WTC11 (cell line): ENCODE data around the gene SLC6A5. TPM values are rescaled to one million over a fixed set of nuclear protein-coding genes. Genes with fewer than 3 reads are reported as not detected.
A peak's percentile ranks its signal among the peaks of the same experiment; 100 is the strongest.

Experiments used
- ATAC-seq: fragments of 200-7000 bp; cut with Tn5 transposase; 2 replicates; pipeline ENCODE4 v1.10.0; 2021; ENCODE audit warnings: mild to moderate bottlenecking, moderate library complexity
- CTCF ChIA-PET: fragments of 300-600 bp; sonication (Branson Sonifier 250); formaldehyde crosslinking; loops from one replicate; lab custom pipeline; 2021; ENCODE audit warnings: antibody characterized with exemption; lab: Charles Lee
- POLR2A ChIA-PET: fragments of 350-600 bp; sonication (Branson Sonifier 250); formaldehyde crosslinking; loops from one replicate; lab custom pipeline; 2021; ENCODE audit warnings: antibody characterized with exemption; lab: Charles Lee
- DNase-seq: peaks from one replicate; pipeline ENCODE4 v3.0.0; 2021; ENCODE audit warnings: low spot score
- H3K27ac Mint-ChIP-seq: 2 replicates; pipeline ENCODE4 v1.8.0; 2021; ENCODE audit warnings: mixed read lengths
- H3K27me3 Mint-ChIP-seq: 2 replicates; pipeline ENCODE4 v1.8.0; 2021; ENCODE audit warnings: low read depth, mild to moderate bottlenecking, moderate library complexity, mixed read lengths
- H3K36me3 Mint-ChIP-seq: 2 replicates; pipeline ENCODE4 v1.8.0; 2021; ENCODE audit warnings: mixed read lengths
- H3K4me1 Mint-ChIP-seq: 2 replicates; pipeline ENCODE4 v1.8.0; 2022; ENCODE audit warnings: mixed read lengths
- H3K4me3 Mint-ChIP-seq: 2 replicates; pipeline ENCODE4 v1.8.0; 2021; ENCODE audit warnings: mild to moderate bottlenecking, moderate library complexity, mixed read lengths
- H3K9me3 Mint-ChIP-seq: 2 replicates; pipeline ENCODE4 v1.8.0; 2021; ENCODE audit warnings: mixed read lengths
- CBFB ChIP-seq: sonication (generic); formaldehyde crosslinking; IDR thresholded peaks from 2 replicates; pipeline ENCODE4 v1.8.1; 2022; ENCODE audit warnings: mild to moderate bottlenecking, low read depth, missing genetic modification reagents
- CDX4 ChIP-seq: fragments of 250-450 bp; sonication (Bioruptor Pico); IDR thresholded peaks from 2 replicates; pipeline ENCODE4 v1.9.0; 2021; ENCODE audit warnings: moderate library complexity, mild to moderate bottlenecking, inconsistent platforms, borderline replicate concordance
- CTCF ChIP-seq: fragments of 200-600 bp; IDR thresholded peaks from 2 replicates; pipeline ENCODE4 v1.8.0; 2022; ENCODE audit warnings: antibody characterized with exemption
- ETV6 ChIP-seq: sonication (generic); formaldehyde crosslinking; IDR thresholded peaks from 2 replicates; pipeline ENCODE4 v1.8.1; 2022; ENCODE audit warnings: mild to moderate bottlenecking, missing genetic modification reagents
- FOXP1 ChIP-seq: sonication (generic); formaldehyde crosslinking; IDR thresholded peaks from 2 replicates; pipeline ENCODE4 v1.8.0; 2022; ENCODE audit warnings: missing genetic modification reagents, mild to moderate bottlenecking, moderate library complexity, borderline replicate concordance
- IRF1 ChIP-seq: sonication (generic); formaldehyde crosslinking; IDR thresholded peaks from 2 replicates; pipeline ENCODE4 v1.8.0; 2023; ENCODE audit warnings: missing genetic modification reagents
- NR1H2 ChIP-seq: sonication (generic); formaldehyde crosslinking; IDR thresholded peaks from 2 replicates; pipeline ENCODE4 v1.9.0; 2021; ENCODE audit warnings: mild to moderate bottlenecking, moderate library complexity, missing genetic modification reagents
- NR3C1 ChIP-seq: sonication (generic); formaldehyde crosslinking; conservative IDR thresholded peaks from 2 replicates; pipeline ENCODE4 v1.8.1; 2023; ENCODE audit warnings: low read depth, mild to moderate bottlenecking, missing genetic modification reagents
- PRDM15 ChIP-seq: sonication (generic); formaldehyde crosslinking; IDR thresholded peaks from 2 replicates; pipeline ENCODE4 v1.8.0; 2022; ENCODE audit warnings: missing genetic modification reagents
- SMAD4 ChIP-seq: sonication (generic); formaldehyde crosslinking; IDR thresholded peaks from 2 replicates; pipeline ENCODE4 v1.8.0; 2022; ENCODE audit warnings: mild to moderate bottlenecking, missing genetic modification reagents
- ZBTB21 ChIP-seq: sonication (generic); formaldehyde crosslinking; IDR thresholded peaks from 2 replicates; pipeline ENCODE4 v1.8.1; 2023; ENCODE audit warnings: mild to moderate bottlenecking, missing genetic modification reagents, borderline replicate concordance
- ZNF138 ChIP-seq: sonication (generic); formaldehyde crosslinking; conservative IDR thresholded peaks from 2 replicates; pipeline ENCODE4 v1.8.1; 2022; ENCODE audit warnings: mild to moderate bottlenecking, moderate library complexity, missing genetic modification reagents
- ZNF232 ChIP-seq: sonication (generic); formaldehyde crosslinking; IDR thresholded peaks from 2 replicates; pipeline ENCODE4 v1.8.0; 2022; ENCODE audit warnings: mild to moderate bottlenecking, missing genetic modification reagents
- ZNF317 ChIP-seq: sonication (generic); formaldehyde crosslinking; IDR thresholded peaks from 2 replicates; pipeline ENCODE4 v1.8.1; 2023; ENCODE audit warnings: low read depth, mild to moderate bottlenecking, moderate library complexity, missing genetic modification reagents, borderline replicate concordance
- ZNF396 ChIP-seq: fragments of 250-450 bp; sonication (Bioruptor Pico); IDR thresholded peaks from 2 replicates; pipeline ENCODE4 v1.8.0; 2021; ENCODE audit warnings: mild to moderate bottlenecking, moderate library complexity, borderline replicate concordance
- ZNF416 ChIP-seq: fragments of 250-450 bp; sonication (Bioruptor Pico); IDR thresholded peaks from 2 replicates; pipeline ENCODE4 v1.9.0; 2021; ENCODE audit warnings: mild to moderate bottlenecking, inconsistent platforms
- total RNA-seq: library from RNA; stranded (reverse); gene quantifications from 3 replicates; pipeline ENCODE4 v1.2.3, GENCODE V29; 2021
- TF ChIP-seq, protein P1 (sequence below): sonication (generic); formaldehyde crosslinking; IDR thresholded peaks from 2 replicates; pipeline ENCODE4 v1.8.1; 2022; ENCODE audit warnings: mild to moderate bottlenecking, missing genetic modification reagents, moderate library complexity, borderline replicate concordance
- TF ChIP-seq, protein P2 (sequence below): sonication (generic); formaldehyde crosslinking; IDR thresholded peaks from 2 replicates; pipeline ENCODE4 v1.8.1; 2022; ENCODE audit warnings: low read depth, mild to moderate bottlenecking, moderate library complexity, missing genetic modification reagents, borderline replicate concordance
- TF ChIP-seq, protein P3 (sequence below): sonication (generic); formaldehyde crosslinking; IDR thresholded peaks from 2 replicates; pipeline ENCODE4 v1.8.1; 2023; ENCODE audit warnings: mild to moderate bottlenecking, moderate library complexity, missing genetic modification reagents

The SLC6A5 gene
- total RNA-seq, 1 experiment from 2014 or later, result not detected

GRCh38 chr11:20604864-20605601 is 5.6 kb downstream of the SLC6A5 start (continued):
- TF ChIP-seq PRDM15 (CRISPR knock-in tag) (no peak), ZBTB21 (CRISPR knock-in tag) (no peak), ETV6 (CRISPR knock-in tag) (no peak), NR3C1 (CRISPR knock-in tag) (no peak), CTCF (no peak), ZNF138 (CRISPR knock-in tag) (no peak), NR1H2 (no peak), ZNF232 (CRISPR knock-in tag) (no peak)

DNA sequence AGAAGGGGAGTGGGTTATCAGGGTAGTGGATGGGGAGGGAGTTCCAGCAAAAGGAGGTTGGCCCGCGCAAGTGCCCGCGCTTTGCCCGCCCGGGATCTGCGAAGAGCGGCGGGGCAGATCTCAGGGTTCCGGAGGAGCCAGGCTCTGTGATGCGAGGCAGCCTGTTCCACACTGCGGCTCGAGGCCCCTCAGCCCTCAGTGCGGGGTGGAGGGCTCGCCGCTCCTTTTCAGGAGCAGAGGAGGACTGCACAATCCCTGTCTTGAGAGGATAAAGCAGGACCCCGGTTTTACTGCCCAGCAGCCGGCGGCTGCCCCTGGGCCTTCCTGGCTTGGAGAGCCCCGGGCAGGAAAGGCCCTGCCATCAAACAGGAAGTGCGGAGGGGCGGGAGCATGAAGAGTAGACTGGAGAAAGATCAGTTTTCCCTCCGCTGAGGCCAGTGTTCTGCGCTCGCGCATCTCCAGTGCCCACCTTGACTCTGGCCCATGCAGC is 6.2 kb downstream of the SLC6A5 start:
- no peak overlapping the region for H3K27ac Mint-ChIP-seq
- TF ChIP-seq, protein P1, sequence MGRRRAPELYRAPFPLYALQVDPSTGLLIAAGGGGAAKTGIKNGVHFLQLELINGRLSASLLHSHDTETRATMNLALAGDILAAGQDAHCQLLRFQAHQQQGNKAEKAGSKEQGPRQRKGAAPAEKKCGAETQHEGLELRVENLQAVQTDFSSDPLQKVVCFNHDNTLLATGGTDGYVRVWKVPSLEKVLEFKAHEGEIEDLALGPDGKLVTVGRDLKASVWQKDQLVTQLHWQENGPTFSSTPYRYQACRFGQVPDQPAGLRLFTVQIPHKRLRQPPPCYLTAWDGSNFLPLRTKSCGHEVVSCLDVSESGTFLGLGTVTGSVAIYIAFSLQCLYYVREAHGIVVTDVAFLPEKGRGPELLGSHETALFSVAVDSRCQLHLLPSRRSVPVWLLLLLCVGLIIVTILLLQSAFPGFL (CRISPR knock-in tag), result no peak
- TF ChIP-seq FOXP1 (CRISPR knock-in tag) (no peak), CBFB (CRISPR knock-in tag) (no peak), CDX4 (CRISPR knock-in tag) (no peak)
- TF ChIP-seq, all 79 proteins: peak for 0
- CTCF ChIA-PET, result no interaction called here
- ATAC-seq, result 0 out of 2 replicates have a peak, but pooled peaks have one; percentile 2
- no peaks in the 10 kb centered on the region for H3K36me3 Mint-ChIP-seq
- peak overlapping the region; percentile 55 for H3K4me3 Mint-ChIP-seq
- H3K27me3 Mint-ChIP-seq, result peaks cover 100% of the 10 kb centered on the region
- POLR2A ChIA-PET, result no interaction called here
- peak; percentile 17 for DNase-seq
- peaks cover 32% of the 10 kb centered on the region for H3K4me1 Mint-ChIP-seq
- no peaks in the 10 kb centered on the region for H3K9me3 Mint-ChIP-seq

- Mint-ChIP-seq H3K9me3 (no peaks in the 10 kb centered on the region), H3K36me3 (no peaks in the 10 kb centered on the region), H3K27me3 (peaks cover 79% of the 10 kb centered on the region), H3K4me1 (peaks cover 34% of the 10 kb centered on the region), H3K4me3 (no peak overlapping the region), H3K27ac (no peak overlapping the region)
- ChIA-PET POLR2A (no interaction called here), CTCF (interaction anchor here (1.2 to 4.1 kb wide), 3 partner anchors 129 to 210 kb away, joined by 4 to 39 read pairs (median 11); no protein-coding TSS in a partner anchor)
- TF ChIP-seq ZNF396 (CRISPR knock-in tag), result no peak
- TF ChIP-seq SMAD4 (CRISPR knock-in tag), result no peak
- no peak for TF ChIP-seq ZNF416
- no peak for TF ChIP-seq IRF1 (CRISPR knock-in tag)
- TF ChIP-seq ZNF317 (CRISPR knock-in tag), result no peak
- TF ChIP-seq, protein P2, sequence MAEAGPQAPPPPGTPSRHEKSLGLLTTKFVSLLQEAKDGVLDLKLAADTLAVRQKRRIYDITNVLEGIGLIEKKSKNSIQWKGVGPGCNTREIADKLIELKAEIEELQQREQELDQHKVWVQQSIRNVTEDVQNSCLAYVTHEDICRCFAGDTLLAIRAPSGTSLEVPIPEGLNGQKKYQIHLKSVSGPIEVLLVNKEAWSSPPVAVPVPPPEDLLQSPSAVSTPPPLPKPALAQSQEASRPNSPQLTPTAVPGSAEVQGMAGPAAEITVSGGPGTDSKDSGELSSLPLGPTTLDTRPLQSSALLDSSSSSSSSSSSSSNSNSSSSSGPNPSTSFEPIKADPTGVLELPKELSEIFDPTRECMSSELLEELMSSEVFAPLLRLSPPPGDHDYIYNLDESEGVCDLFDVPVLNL (CRISPR knock-in tag), result no peak
- no peak for TF ChIP-seq NR1H2
- TF ChIP-seq, protein P3, sequence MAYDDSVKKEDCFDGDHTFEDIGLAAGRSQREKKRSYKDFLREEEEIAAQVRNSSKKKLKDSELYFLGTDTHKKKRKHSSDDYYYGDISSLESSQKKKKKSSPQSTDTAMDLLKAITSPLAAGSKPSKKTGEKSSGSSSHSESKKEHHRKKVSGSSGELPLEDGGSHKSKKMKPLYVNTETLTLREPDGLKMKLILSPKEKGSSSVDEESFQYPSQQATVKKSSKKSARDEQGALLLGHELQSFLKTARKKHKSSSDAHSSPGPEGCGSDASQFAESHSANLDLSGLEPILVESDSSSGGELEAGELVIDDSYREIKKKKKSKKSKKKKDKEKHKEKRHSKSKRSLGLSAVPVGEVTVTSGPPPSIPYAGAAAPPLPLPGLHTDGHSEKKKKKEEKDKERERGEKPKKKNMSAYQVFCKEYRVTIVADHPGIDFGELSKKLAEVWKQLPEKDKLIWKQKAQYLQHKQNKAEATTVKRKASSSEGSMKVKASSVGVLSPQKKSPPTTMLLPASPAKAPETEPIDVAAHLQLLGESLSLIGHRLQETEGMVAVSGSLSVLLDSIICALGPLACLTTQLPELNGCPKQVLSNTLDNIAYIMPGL (CRISPR knock-in tag), result no peak
- ATAC-seq (no peak), DNase-seq (no peak)
Observed at GRCh38 chr11:20608934-20609333, 9.5 kb downstream of the SLC6A5 start.
